Smooth muscle cell (in vitro differentiated cells): Measurements from ENCODE around the gene DDX54. TPM values are rescaled to one million over a fixed set of nuclear protein-coding genes. Genes with fewer than 3 reads are reported as not detected.

Experiments
- DNase-seq: peaks from one replicate; lab custom pipeline; 2025; ENCODE audit not compliant: unreplicated experiment; lab: John Stamatoyannopoulos, UW
- H2AFZ ChIP-seq: fragments of 200-600 bp; sonication (generic); 2 replicates; pipeline ENCODE4 v1.6.0; 2016; ENCODE audit warnings: antibody characterized with exemption, low read depth, mild to moderate bottlenecking
- H3F3A ChIP-seq: fragments of 200-600 bp; sonication (generic); 2 replicates; pipeline ENCODE4 v1.6.0; 2017; ENCODE audit warnings: antibody characterized with exemption, low read depth
- H3K27ac ChIP-seq: fragments of 200-600 bp; sonication (generic); 2 replicates; pipeline ENCODE4 v1.5.1; 2016; ENCODE audit warnings: low read depth, mild to moderate bottlenecking
- H3K27me3 ChIP-seq: fragments of 200-600 bp; sonication (generic); 2 replicates; pipeline ENCODE4 v1.6.1; 2016; ENCODE audit warnings: low read depth, mild to moderate bottlenecking
- H3K36me3 ChIP-seq: fragments of 200-600 bp; sonication (generic); 2 replicates; pipeline ENCODE4 v1.5.1; 2016; ENCODE audit warnings: low read depth
- H3K4me1 ChIP-seq: fragments of 200-600 bp; sonication (generic); 2 replicates; pipeline ENCODE4 v1.5.1; 2016; ENCODE audit warnings: low read depth
- H3K4me2 ChIP-seq: fragments of 200-600 bp; sonication (generic); 2 replicates; pipeline ENCODE4 v1.6.0; 2016; ENCODE audit warnings: mild to moderate bottlenecking
- H3K4me3 ChIP-seq: fragments of 200-600 bp; sonication (generic); 2 replicates; pipeline ENCODE4 v1.5.1; 2016; ENCODE audit warnings: mild to moderate bottlenecking
- H3K79me2 ChIP-seq: fragments of 200-600 bp; sonication (generic); 2 replicates; pipeline ENCODE4 v1.6.0; 2016; ENCODE audit warnings: low read depth, mild to moderate bottlenecking
- H3K9ac ChIP-seq: fragments of 200-600 bp; sonication (generic); 2 replicates; pipeline ENCODE4 v1.6.0; 2016; ENCODE audit warnings: low read depth
- H3K9me3 ChIP-seq: fragments of 200-600 bp; sonication (generic); replicated peaks from 2 replicates; pipeline ENCODE4 v1.5.1; 2016; ENCODE audit warnings: low read depth
- H4K20me1 ChIP-seq: fragments of 200-600 bp; sonication (generic); 2 replicates; pipeline ENCODE4 v1.6.0; 2016; ENCODE audit warnings: low read depth
- WGBS: methylation state at CpG from one replicate; pipeline ENCODE4 v1.1.7; 2016; ENCODE audit warnings: low lambda C conversion rate; 5-methylcytosine and 5-hydroxymethylcytosine counted together
- polyA plus RNA-seq: library from polyadenylated mRNA; unstranded; fragments of >200 nt; fragmentation: Nextera tagmentation; extraction: Ambion mirVana; gene quantifications from 2 replicates; pipeline ENCODE4 v1.2.1, GENCODE V29; 2016
- total RNA-seq: library from RNA; depleted of rRNA; stranded (reverse); fragments of >200 nt; gene quantifications from 2 replicates; pipeline ENCODE4 v1.2.3, GENCODE V29; 2014
- TF ChIP-seq, protein P1 (sequence below): fragments of 200-600 bp; sonication (generic); IDR thresholded peaks from 2 replicates; pipeline ENCODE4 v1.5.1; 2017; ENCODE audit warnings: borderline replicate concordance, mild to moderate bottlenecking, antibody characterized with exemption; ENCODE audit not compliant: insufficient read depth, poor library complexity, severe bottlenecking

The DDX54 gene
- total and polyA plus RNA-seq, 2 experiments from 2014 or later = 19.3 to 28.3 TPM

DNA sequence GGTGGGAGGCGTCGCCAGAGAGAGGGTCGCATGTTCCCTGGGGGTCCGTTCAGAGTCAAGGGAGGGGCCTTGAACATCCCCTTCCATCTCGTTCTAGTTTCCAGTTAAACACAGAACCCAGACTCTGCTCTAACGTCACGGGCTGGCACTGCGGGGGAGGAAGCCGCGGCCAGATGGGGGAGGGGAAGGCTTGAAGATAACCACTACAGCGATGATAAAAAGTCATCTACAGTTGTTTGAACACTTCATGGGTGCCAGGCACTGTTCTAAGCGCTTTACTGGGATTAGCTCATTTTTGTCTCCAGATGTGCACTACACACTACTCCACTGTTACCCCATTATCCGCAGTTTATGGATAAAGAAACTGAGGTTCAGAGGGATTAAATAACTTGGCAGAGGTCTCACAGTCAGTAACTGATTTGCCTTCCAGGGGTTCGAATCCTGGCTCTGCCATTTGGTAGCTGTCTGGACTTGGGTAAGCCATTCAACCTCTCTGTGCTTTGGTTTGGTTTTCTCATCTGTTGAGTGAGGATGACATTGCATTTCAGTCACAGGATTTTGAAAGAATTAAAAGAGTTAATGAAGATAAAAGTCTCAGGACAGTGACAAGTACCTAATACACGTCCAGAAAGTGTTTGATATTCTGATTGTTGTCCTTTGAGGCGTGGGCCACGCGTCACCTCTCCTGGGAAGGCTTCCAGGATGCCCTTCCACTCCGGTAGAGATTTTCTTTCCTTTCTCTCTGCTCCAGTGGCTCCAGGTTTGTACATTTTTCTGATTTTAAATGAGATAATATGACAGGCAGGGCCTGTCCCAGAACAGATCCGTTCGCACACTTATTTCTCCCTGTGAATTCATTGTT, 48.9 kb downstream of the DDX54 start:
- DNase-seq = no peak
- H3K4me2 ChIP-seq = peak overlapping the region; percentile 73
- peaks cover 16% of the 10 kb centered on the region for H3K27me3 ChIP-seq
- H3K27ac ChIP-seq = no peak overlapping the region
- H3K79me2 ChIP-seq = no peaks in the 10 kb centered on the region
- no peaks in the 10 kb centered on the region for H3K4me1 ChIP-seq
- H4K20me1 ChIP-seq = no peaks in the 10 kb centered on the region
- WGBS = 42% methylated on average over 21 of the region's 21 CpGs
- no peaks in the 10 kb centered on the region for H3K9me3 ChIP-seq
- H3K36me3 ChIP-seq = no peaks in the 10 kb centered on the region
- no peaks in the 10 kb centered on the region for H3F3A ChIP-seq
- no peak overlapping the region for H2AFZ ChIP-seq
- TF ChIP-seq, protein P1, sequence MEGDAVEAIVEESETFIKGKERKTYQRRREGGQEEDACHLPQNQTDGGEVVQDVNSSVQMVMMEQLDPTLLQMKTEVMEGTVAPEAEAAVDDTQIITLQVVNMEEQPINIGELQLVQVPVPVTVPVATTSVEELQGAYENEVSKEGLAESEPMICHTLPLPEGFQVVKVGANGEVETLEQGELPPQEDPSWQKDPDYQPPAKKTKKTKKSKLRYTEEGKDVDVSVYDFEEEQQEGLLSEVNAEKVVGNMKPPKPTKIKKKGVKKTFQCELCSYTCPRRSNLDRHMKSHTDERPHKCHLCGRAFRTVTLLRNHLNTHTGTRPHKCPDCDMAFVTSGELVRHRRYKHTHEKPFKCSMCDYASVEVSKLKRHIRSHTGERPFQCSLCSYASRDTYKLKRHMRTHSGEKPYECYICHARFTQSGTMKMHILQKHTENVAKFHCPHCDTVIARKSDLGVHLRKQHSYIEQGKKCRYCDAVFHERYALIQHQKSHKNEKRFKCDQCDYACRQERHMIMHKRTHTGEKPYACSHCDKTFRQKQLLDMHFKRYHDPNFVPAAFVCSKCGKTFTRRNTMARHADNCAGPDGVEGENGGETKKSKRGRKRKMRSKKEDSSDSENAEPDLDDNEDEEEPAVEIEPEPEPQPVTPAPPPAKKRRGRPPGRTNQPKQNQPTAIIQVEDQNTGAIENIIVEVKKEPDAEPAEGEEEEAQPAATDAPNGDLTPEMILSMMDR = no peak
- H3K4me3 ChIP-seq = no peak overlapping the region
- no peak overlapping the region for H3K9ac ChIP-seq

DNA sequence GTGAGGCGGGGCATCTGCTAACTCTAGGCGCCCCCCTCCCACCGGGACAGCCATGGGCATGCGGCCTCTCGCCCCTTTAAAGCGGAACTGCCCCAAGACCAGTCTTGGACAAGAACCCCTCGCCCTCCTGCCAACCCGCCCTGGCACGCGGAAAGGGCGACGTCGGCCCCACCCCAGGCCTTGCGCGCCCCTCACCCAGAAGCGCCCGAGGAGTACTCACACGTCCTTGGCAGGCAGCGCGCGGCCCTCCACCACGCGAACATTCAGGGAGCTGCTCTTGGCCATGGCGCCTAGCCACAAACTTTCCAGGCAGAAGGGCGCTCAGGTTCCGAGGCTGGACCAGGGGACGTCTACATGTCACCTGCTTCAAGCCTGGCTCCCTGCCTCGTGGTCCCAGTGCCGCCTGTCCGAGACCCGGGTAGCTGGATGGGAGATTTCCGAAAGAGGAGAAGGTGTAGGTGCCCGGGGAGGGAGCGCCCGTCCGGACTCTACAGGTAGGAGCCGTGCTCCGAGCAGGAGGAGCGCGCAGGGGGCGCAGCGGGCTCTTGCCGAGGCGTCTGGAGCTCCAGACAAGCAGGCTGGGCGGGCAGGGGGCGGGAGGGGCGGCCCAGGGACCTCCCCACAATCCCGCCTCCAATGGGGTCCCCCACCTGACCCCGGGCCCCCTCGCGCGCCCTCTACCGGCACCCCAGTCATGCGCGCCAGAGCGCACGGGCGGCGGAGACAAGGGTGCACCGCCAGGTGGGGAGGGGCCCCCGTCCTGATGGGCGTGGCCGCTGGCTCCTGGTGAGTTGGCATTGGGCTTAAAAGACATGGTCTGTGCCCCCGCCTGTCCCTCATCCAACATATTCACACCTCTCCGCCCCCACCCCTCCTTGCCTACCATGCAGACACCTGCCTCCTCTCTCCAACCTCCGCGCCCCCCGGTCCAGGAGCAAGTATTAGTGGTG, 49.8 kb downstream of the DDX54 start, which contains the start of gene RASAL1:
RASAL1 (minus strand) TSS at position 584 of the 950 bp plus-strand sequence; CDS start at position 285, 299 bp downstream.
- no peak within 1 kb of the TSS for H3K4me3 ChIP-seq
- no peaks in the 10 kb centered on the region for H3K36me3 ChIP-seq
- H3F3A ChIP-seq = no peaks in the 10 kb centered on the region
- peaks cover 16% of the 10 kb centered on the region for H3K27me3 ChIP-seq
- TF ChIP-seq, protein P1 = peak; percentile 38
- H2AFZ ChIP-seq = no peak within 1 kb of the TSS
- H3K4me1 ChIP-seq = no peaks in the 10 kb centered on the region
- no peak within 1 kb of the TSS for H3K9ac ChIP-seq
- H3K79me2 ChIP-seq = no peaks in the 10 kb centered on the region
- no peak for DNase-seq
- no peaks in the 10 kb centered on the region for H3K9me3 ChIP-seq
- no peak within 1 kb of the TSS for H3K27ac ChIP-seq
- no peaks in the 10 kb centered on the region for H4K20me1 ChIP-seq
- H3K4me2 ChIP-seq = peak within 1 kb of the TSS; percentile 73
- 9% methylated on average over 42 of the region's 68 CpGs for WGBS

DNA sequence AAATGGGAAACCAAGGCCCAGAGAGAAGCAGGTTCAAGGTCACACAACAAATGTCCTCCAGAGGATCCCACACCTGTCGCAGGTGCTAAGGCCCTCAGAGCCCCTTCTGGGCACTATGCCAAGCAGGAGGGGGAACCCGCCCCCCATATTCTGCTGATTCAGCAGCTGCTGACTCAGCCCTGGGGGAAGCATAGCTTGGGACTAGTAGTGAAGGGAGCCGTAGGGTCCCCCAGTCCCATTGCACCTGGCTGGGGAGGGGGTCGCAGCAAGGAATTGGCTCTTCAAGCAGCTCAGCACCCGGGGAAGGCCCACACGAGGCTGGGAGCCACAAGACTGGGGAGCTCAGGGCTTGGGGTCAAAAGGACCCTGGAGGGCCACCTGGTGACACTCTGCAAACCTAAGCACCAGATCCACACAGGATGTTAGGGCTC, 50.7 kb downstream of the DDX54 start:
- Histone ChIP-seq H3K79me2 (no peaks in the 10 kb centered on the region), H3K36me3 (no peaks in the 10 kb centered on the region)
- TF ChIP-seq, protein P1 = no peak

More for the DNA sequence above, 50.7 kb downstream of the DDX54 start:
- no peak for DNase-seq
- Histone ChIP-seq H3F3A (no peaks in the 10 kb centered on the region), H3K27ac (no peak overlapping the region), H3K4me3 (no peak overlapping the region), H3K9ac (no peak overlapping the region), H3K9me3 (no peaks in the 10 kb centered on the region), H3K4me2 (no peak overlapping the region), H2AFZ (no peak overlapping the region), H3K4me1 (no peaks in the 10 kb centered on the region), H3K27me3 (peaks cover 16% of the 10 kb centered on the region), H4K20me1 (no peaks in the 10 kb centered on the region)
- WGBS = 92% methylated on average over 6 of the region's 6 CpGs
